ENCODE results near the gene MOK.
"Not testable (repeated sequence)": the region's sequence is repeated elsewhere in the genome, so short reads cannot be mapped to it uniquely, and the experiment has no call there.

The MOK gene

DNA sequence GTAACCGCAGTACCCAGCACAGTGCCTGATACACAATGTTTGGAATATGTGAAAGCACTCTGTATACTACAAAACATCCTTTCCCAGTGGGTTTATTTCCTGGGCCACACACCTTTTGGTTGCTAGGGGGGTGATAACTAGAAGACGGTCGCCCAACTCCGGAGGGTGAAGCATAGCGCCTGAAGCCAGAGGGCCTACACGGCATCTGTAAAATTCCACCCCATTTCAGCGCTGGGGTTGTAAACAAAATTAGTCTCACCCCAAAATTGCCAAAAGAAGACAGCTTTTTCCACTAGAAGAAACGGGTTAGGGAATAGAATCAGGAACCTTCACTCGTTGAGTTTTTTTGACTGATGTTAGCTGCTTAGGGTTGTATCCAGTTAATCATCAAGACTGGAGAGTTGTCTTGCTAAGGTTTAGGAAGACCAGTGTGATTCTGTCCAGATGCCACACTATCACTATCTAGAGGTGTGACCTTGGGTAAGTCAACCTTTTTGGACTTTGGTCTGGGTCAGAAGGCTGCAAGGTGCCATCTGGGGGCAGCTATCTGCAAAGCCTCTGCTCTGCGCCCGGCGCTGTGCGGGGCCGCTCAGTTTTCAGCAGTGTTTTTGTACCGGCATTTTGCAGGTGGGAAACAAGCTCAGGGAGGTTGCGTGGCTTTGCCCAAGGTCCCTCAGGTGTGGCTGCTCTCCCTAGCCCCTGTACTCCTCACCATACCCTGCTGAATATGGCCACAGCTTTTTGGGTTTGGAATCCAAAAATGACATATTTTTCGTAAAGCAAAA, 15.9 kb upstream of the MOK start:
- no peak for DNase-seq

DNA sequence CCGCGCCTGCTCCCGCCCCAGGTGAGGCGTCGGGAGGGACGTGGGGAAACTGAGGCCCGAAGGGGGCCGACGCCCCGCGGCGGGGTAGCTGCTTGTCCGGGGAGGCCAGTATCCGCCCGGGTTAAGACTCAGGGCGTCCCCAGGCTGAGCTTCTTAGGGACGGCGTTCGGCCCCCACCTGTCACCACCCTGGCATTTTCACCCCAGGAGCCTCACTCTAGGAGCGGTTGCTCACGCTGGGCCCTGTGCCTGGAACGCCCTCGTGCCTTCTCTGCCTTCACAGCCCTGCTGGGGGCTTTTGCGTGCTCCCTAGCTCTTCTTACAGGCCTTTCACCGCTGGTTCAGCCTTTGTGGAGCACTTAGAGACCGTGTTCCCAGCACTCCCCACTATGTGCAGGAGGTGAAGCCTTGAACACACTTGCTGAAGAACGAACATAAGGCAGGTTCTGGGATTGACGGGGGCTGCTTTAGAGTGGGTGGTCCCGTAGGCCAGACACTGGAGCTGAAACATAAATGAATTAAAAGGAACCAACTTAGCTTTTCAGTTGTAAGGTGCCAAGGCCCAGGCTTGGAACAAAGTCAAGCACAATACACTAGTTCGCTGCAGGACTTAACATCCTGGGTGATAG, 15.2 kb upstream of the MOK start:
- DNase-seq: peak; percentile 58

DNA sequence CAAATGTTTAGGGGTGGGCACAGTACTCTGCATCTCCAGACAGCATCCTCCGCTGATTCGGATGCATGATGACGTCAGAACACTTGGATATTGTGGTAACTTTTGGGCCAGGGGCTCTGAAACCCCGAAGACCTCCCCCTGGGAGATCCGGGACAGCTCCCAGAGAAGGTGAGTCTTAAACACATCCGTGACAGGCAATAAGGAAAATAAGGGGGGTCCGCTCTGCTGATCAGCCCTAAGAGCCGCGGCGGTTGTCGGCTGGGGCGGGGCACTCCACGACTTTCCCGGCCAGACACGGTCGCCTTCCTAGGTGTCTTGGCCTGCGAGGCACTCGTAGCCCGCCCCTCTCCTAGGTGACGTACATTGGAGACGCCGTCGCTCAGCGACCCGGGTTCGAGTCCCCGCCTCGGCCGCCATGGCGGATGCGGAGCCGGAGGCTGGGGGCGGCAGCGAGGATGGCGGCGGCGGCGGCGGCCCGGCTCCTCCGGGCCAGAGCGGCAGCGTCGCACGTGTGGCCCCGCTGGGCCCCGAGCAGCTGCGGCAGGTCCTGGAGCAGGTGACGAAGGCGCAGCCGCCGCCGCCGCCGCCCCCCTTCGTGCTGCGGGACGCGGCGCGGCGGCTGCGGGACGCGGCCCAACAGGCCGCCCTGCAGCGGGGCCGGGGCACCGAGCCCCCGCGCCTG, 14.5 kb upstream of the MOK start, which contains the start of gene ZNF839:
Gene ZNF839, plus strand, starts transcription at position 396 of the 682 bp plus-strand sequence. Its CDS starts 20 bp downstream, at position 416.
- peak; percentile 95 for DNase-seq

GRCh38 chr14:102318781-102319276, 13.9 kb upstream of the MOK start:
- DNase-seq: peak; percentile 6

DNA sequence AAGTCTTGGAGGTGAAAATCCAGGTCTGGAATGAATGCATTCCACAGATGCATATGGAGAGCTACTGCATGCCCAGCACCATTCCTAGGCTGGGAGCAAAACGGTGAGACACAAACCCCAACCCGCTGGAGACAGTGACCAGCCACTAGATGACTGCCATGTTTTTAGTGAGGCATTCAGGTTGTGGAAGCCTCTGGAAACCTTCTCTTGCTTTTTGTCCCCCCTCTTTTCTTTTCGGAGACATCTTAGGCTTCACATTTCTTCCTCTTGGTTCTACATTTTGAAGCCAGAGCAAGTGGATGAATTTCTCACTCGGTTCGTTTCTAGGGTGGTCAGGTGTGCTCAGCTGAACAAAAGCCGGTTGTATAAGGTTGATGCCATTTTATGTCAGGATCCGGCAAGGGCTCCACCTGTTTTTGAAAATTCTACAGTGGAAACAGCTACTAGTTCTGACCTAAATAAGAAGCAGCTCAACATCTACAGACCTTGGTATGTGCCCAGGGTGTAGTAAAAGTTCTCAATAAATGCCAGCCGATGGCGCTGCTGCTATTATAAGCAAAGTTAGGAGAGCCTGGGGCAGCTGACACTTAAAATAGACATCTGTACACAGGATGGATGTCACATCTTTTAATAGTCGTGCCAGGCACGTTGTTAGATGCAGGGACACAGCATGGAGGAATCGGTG, 12.7 kb upstream of the MOK start:
- peak; percentile 19 for DNase-seq

- peak; percentile 95 for DNase-seq
Observed at GRCh38 chr14:102316743-102317563, 12.0 kb upstream of the MOK start.

DNA sequence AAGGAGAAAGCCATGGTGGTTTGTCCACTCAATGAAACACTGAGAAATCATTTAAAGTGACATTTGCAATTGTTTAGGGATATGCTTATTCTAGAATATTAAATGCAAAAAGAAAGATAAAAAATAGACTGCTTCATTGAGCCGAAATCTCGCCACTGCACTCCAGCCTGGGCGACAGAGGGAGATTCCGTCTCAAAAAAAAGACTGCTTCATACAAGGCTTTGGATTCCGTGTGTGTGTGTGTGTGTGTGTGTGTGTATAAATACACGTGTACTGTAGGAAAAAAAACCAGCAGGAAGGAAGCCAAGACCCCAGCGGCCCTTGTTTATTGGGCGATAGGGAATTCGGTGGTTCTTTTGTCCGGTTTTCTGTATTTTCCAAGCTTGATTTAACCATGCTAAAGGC, 11.4 kb upstream of the MOK start:
- peak; percentile 41 for DNase-seq

GRCh38 chr14:102315121-102315520, 10.2 kb upstream of the MOK start:
- DNase-seq: no peak

- DNase-seq: peak; percentile 87
Observed at GRCh38 chr14:102314242-102315011, 9.5 kb upstream of the MOK start.

DNA sequence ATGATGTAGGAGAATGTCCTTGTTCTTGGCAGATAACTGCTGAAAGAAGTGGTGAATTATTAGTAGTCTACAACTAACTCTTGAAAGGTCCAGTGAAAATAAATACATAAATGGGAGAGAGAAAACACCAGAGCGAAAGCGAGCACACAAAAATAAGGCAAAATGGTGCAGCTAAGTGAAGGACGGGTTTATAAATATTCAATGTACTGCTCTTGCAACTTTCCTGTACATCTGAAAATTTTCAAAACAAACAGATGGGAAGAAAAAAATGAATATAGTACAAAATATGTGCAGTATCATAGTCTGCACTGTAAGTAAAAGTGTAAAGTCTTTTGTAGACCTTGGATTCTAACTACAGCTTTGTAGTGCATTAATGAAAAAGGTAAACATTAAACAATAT, 1.3 kb downstream of the MOK start:
- no peak for DNase-seq

- DNase-seq: not testable (repeated sequence)
Observed at GRCh38 chr14:102298303-102299070, 6.5 kb downstream of the MOK start.

DNA sequence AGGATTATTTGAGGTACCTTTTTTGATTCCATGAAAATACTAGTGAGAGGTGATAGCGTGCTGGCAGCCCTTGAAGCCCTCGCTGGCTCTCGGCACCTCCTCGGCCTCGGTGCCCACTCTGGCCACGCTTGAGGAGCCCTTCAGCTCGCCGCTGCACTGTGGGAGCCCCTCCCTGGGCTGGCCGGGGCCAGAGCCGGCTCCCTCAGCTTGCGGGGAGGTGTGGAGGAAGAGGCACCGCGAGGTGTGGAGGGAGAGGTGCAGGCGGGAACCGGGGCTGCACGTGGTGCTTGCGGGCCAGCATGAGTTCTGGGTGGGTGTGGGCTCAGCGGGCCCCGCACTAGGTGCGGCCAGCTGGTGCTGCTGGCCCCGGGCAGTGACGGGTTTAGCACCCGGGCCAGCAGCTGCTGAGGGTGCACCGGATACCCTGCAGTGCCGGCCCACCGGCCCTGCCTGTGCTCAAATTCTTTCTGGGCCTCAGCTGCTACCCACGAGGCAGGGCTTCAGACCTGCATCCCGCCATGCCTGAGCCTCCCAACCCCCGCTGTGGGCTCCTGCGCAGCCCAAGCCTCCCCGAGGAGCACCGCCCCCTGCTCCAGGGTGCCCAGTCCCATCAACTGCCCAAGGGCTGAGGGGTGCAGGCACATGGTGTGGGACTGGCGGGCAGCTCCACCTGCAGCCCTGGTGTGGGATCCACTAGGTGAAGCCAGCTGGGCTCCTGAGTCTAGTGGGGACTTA, 7.4 kb downstream of the MOK start:
- DNase-seq: no peak

DNA sequence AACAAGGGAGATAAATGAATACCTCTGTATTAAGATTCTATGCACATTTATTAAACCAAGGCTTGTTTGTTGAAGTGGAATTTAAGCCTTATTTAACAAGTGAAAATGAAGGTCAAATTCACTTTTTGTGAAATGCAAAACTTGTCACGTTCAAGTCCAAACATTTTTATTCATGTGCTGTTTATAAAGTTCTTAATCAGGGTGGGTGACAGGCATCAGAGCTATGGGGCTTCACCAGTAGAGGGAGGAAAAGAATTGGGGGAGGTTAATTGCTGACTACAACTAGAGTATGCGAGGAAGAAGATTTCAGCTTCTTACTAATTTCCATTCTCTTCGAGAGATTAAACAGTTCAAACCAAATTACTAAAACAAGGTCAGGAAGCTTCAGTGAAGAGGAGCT, 9.7 kb downstream of the MOK start:
- no peak for DNase-seq

- no peak for DNase-seq
Observed at GRCh38 chr14:102293781-102294180, 11.2 kb downstream of the MOK start.

DNA sequence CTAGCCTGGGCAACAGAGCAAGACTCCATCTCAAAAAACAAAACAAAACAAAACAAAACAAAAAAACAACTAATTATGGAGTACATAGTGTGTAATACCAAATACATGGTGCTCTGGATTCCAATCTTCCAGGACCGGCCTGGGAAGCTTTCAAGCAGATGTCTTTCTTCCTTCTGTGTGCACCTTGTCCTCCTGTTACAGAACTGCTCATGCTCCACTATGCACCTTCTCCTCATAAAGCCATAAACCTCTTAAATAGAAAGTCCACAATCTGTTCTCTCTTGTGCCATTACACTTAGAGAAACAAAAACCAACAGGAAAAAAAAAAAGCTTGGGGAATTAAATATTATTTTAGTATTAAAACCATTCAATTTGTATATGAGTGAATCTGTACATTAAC, 12.5 kb downstream of the MOK start:
- no peak for DNase-seq

- no peak for DNase-seq
Observed at GRCh38 chr14:102288139-102288538, 16.8 kb downstream of the MOK start.

- DNase-seq: no peak
Observed at GRCh38 chr14:102285106-102285505, 19.9 kb downstream of the MOK start.

GRCh38 chr14:102283631-102284129, 21.3 kb downstream of the MOK start:
- no peak for DNase-seq

DNA sequence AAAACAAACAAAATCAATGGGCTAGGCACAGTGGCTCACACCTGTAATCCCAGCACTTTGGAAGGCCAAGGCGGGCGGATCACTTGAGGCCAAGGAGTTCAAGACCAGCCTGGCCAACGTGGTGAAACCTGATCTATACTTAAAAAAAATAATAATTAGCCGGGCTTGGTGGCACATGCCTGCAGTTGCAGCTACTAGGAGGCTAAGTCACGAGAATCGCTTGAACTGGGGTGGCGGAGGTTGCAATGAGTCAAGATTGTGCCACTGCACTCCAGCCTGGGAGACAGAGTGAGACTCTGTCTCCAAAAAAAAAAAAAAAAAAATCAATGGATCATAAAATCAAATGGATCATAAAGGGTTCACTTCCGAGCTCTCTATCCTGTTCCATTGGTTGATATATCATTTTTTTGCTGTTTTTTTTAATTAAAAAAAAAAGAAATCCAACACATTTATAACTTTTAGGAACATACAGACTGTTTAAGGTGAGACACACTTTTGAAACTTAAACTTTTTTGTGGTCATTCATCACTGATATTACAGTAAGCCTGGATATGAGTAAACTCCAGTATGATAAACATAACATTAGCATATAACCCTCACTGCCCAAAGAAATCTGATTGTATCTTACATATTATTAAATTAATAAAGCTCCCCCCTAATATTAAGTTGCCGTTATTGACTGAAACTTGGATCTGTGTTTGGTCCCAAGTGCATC, 22.1 kb downstream of the MOK start:
- no peak for DNase-seq
